OCI-LY3 (cell line): ENCODE data around the gene AGTR2.

Experiments
- H2AFZ ChIP-seq: fragments of 200-600, 300-600 bp; shearing (Covaris generic); 2 replicates; pipeline ENCODE4 v1.6.0; 2014; ENCODE audit warnings: antibody characterized with exemption, low read depth, low read length
- H3K27ac ChIP-seq: fragments of 200-600, 300-600 bp; sonication (generic); 2 replicates; pipeline ENCODE4 v1.5.1; 2014; ENCODE audit warnings: mild to moderate bottlenecking, low read length, moderate library complexity, mixed read lengths
- H3K27me3 ChIP-seq: fragments of 200-600, 300-600 bp; sonication (generic); 2 replicates; pipeline ENCODE4 v1.6.1; 2014; ENCODE audit warnings: low read depth, low read length, mixed read lengths
- H3K36me3 ChIP-seq: fragments of 200-600, 300-600 bp; sonication (generic); replicated peaks from 2 replicates; pipeline ENCODE3; 2014; ENCODE audit warnings: low read depth, low read length, mixed read lengths
- H3K4me1 ChIP-seq: fragments of 300-600, 200-600 bp; sonication (generic); 2 replicates; pipeline ENCODE4 v1.6.1; 2014; ENCODE audit warnings: low read length, mixed read lengths
- H3K4me2 ChIP-seq: fragments of 200-600, 300-600 bp; sonication (generic); 2 replicates; pipeline ENCODE4 v1.6.1; 2014; ENCODE audit warnings: low read length, mixed read lengths
- H3K4me3 ChIP-seq: fragments of 300-600, 200-600 bp; sonication (generic); 2 replicates; pipeline ENCODE4 v1.5.1; 2014; ENCODE audit warnings: antibody characterized with exemption, mild to moderate bottlenecking, low read length, moderate library complexity
- H3K79me2 ChIP-seq: fragments of 300-600, 200-600 bp; shearing (Covaris generic); 2 replicates; pipeline ENCODE4 v1.6.1; 2014; ENCODE audit warnings: mild to moderate bottlenecking, low read length, mixed read lengths
- H3K9ac ChIP-seq: fragments of 300-600, 200-600 bp; shearing (Covaris generic); 2 replicates; pipeline ENCODE4 v1.6.0; 2014; ENCODE audit warnings: mild to moderate bottlenecking, low read length, moderate library complexity
- H3K9me3 ChIP-seq: fragments of 200-600, 300-600 bp; shearing (Covaris generic); 2 replicates; pipeline ENCODE4 v1.6.1; 2014; ENCODE audit warnings: low read length, mixed read lengths; ENCODE audit not compliant: insufficient read depth
- H4K20me1 ChIP-seq: fragments of 200-600, 300-600 bp; sonication (generic); 2 replicates; pipeline ENCODE4 v1.6.1; 2016; ENCODE audit warnings: low read length, mixed read lengths; ENCODE audit not compliant: insufficient read depth
- EZH2phosphoT487 ChIP-seq: fragments of 200-600 bp; shearing (Covaris generic); IDR thresholded peaks from 2 replicates; pipeline ENCODE4 v1.6.1; 2018; ENCODE audit warnings: antibody characterized with exemption, mixed run types, low read depth
- TF ChIP-seq, protein P1 (sequence below): fragments of 200-600, 300-600 bp; sonication (generic); IDR thresholded peaks from 2 replicates; pipeline ENCODE4 v1.5.1; 2014; ENCODE audit warnings: antibody characterized with exemption, low read length, low read depth

Gene AGTR2

DNA sequence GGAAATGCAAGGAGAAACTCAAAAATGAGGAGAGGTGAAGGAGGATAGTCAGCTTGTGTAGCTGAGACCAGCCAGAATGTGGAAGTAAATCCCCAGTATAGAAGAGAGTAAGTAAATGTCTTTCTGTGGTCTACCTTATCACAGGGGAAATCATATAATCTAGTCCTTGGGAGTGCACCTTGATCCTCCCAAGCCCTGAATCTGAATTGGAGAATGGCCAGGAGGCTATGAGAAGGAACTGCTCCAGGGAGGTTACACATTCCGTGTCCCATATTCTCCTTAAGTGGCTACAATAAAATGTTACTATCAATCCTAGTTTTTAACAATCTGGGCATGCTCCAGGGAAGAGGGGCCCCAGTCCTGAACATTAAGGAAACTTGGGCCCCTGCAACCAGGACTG is 10.8 kb downstream of the AGTR2 start:
- H3K4me3 ChIP-seq: no peak overlapping the region
- no peaks in the 10 kb centered on the region for H3K79me2 ChIP-seq
- no peaks in the 10 kb centered on the region for H3K27me3 ChIP-seq
- no peaks in the 10 kb centered on the region for H3K36me3 ChIP-seq
- no peak overlapping the region for H3K9ac ChIP-seq
- TF ChIP-seq, protein P1, sequence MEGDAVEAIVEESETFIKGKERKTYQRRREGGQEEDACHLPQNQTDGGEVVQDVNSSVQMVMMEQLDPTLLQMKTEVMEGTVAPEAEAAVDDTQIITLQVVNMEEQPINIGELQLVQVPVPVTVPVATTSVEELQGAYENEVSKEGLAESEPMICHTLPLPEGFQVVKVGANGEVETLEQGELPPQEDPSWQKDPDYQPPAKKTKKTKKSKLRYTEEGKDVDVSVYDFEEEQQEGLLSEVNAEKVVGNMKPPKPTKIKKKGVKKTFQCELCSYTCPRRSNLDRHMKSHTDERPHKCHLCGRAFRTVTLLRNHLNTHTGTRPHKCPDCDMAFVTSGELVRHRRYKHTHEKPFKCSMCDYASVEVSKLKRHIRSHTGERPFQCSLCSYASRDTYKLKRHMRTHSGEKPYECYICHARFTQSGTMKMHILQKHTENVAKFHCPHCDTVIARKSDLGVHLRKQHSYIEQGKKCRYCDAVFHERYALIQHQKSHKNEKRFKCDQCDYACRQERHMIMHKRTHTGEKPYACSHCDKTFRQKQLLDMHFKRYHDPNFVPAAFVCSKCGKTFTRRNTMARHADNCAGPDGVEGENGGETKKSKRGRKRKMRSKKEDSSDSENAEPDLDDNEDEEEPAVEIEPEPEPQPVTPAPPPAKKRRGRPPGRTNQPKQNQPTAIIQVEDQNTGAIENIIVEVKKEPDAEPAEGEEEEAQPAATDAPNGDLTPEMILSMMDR: no peak
- TF ChIP-seq EZH2phosphoT487: no peak
- H3K4me1 ChIP-seq: no peaks in the 10 kb centered on the region
- H4K20me1 ChIP-seq: no peaks in the 10 kb centered on the region
- H3K27ac ChIP-seq: no peak overlapping the region
- no peaks in the 10 kb centered on the region for H3K9me3 ChIP-seq
- H3K4me2 ChIP-seq: no peak overlapping the region
- no peak overlapping the region for H2AFZ ChIP-seq

DNA sequence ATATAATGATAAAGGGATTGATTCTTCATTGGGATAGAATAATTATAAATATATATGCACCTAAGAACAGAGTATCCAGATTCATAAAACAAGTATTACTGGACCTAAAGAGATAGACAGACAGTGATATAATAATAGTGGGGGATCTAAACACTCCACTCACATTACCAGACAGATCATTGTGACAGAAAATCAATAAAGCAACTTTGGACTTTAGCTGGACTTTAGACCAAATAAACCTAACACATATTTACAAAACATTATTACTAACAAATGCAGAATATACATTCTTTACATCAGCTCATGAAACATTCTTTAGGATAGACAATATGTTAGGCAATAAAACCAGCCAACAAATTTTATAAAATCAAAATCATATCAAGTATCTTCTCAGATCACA is 14.6 kb downstream of the AGTR2 start:
- Histone ChIP-seq H3K36me3 (no peaks in the 10 kb centered on the region), H3K4me2 (no peak overlapping the region), H3K27me3 (no peaks in the 10 kb centered on the region), H3K27ac (no peak overlapping the region), H3K79me2 (no peaks in the 10 kb centered on the region), H4K20me1 (no peaks in the 10 kb centered on the region), H3K9me3 (no peaks in the 10 kb centered on the region), H3K4me3 (no peak overlapping the region), H3K4me1 (no peaks in the 10 kb centered on the region), H2AFZ (no peak overlapping the region), H3K9ac (no peak overlapping the region)
- TF ChIP-seq, protein P1: no peak
- TF ChIP-seq EZH2phosphoT487: no peak

DNA sequence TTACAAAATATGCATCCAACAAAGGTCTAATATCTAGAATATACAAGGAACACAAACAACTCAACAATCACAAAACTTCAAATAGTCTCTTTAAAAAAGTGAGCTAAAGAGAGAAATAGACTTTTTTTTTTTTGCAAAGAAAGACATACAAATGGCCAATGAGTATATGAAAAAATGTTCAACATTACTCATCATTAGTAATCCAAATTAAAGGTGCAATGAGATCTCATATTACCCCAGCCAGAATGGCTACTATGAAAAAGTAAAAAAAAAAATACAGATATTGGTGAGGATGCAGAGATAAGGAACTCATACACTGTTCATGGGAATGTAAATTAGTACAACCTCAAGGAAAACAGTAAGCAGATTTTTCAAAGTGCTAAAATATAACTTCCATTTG is 24.1 kb downstream of the AGTR2 start:
- Histone ChIP-seq H3K36me3 (no peaks in the 10 kb centered on the region), H3K27ac (no peak overlapping the region)
- TF ChIP-seq, protein P1: no peak

DNA sequence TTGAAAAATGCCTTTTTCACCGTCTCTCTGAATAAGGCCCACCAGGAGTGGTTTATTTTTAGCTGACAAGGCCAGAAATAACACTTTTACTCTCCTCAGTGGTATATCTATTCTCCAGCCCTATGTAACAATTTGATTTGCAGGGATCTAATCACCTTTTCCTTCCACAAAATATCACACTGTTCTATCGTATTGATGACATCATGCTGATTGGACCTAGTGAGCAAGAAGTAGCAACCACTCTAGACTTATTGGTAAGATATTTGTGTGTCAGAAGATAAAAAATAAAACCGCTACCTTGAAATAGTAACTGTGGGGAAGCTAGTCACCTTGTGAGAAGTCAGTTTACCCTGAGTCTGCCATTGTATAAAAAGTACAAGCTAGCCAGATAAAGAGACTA is 27.7 kb downstream of the AGTR2 start:
- no peaks in the 10 kb centered on the region for H3K9me3 ChIP-seq
- H3K9ac ChIP-seq: no peak overlapping the region
- no peaks in the 10 kb centered on the region for H3K27me3 ChIP-seq
- no peaks in the 10 kb centered on the region for H4K20me1 ChIP-seq
- no peak overlapping the region for H3K4me3 ChIP-seq
- no peaks in the 10 kb centered on the region for H3K36me3 ChIP-seq
- TF ChIP-seq, protein P1: no peak
- TF ChIP-seq EZH2phosphoT487: no peak
- no peaks in the 10 kb centered on the region for H3K4me1 ChIP-seq
- no peak overlapping the region for H3K4me2 ChIP-seq
- no peak overlapping the region for H2AFZ ChIP-seq
- H3K27ac ChIP-seq: no peak overlapping the region
- H3K79me2 ChIP-seq: no peaks in the 10 kb centered on the region

More for the DNA sequence above, 24.1 kb downstream of the AGTR2 start:
- Histone ChIP-seq H3K79me2 (no peaks in the 10 kb centered on the region), H2AFZ (no peak overlapping the region), H3K9me3 (no peaks in the 10 kb centered on the region), H3K27me3 (no peaks in the 10 kb centered on the region), H3K4me1 (no peaks in the 10 kb centered on the region), H3K9ac (no peak overlapping the region), H3K4me2 (no peak overlapping the region), H4K20me1 (no peaks in the 10 kb centered on the region), H3K4me3 (no peak overlapping the region)
